H9 (cell line): ENCODE data around the gene CHN2. TPM values are rescaled to one million over a fixed set of nuclear protein-coding genes. Genes with fewer than 3 reads are reported as not detected.

ENCODE experiments used
- DNase-seq: peaks from one replicate; pipeline ENCODE4 v3.0.0-alpha.2; 2017
- H2AFZ ChIP-seq: one replicate; pipeline ENCODE4 v1.6.1; 2013; ENCODE audit warnings: mild to moderate bottlenecking, low read length, control low read depth, moderate library complexity
- H2AK5ac ChIP-seq: 2 replicates; pipeline ENCODE4 v1.6.1; 2013; ENCODE audit warnings: low read length, control low read depth, mixed read lengths; ENCODE audit not compliant: insufficient read length
- H2BK120ac ChIP-seq: one replicate; pipeline ENCODE4 v1.6.1; 2013; ENCODE audit warnings: low read depth, mild to moderate bottlenecking, low read length, control low read depth, inconsistent platforms; ENCODE audit not compliant: poor library complexity, severe bottlenecking
- H2BK12ac ChIP-seq: 2 replicates; pipeline ENCODE4 v1.6.1; 2013; ENCODE audit warnings: low read length, control low read depth, mixed read lengths, low read depth; ENCODE audit not compliant: insufficient read length
- H2BK15ac ChIP-seq: 2 replicates; pipeline ENCODE4 v1.6.1; 2013; ENCODE audit warnings: low read depth, low read length, control low read depth
- H2BK20ac ChIP-seq: one replicate; pipeline ENCODE4 v1.6.1; 2013; ENCODE audit warnings: low read depth, mild to moderate bottlenecking, low read length, control low read depth, inconsistent platforms; ENCODE audit not compliant: poor library complexity, severe bottlenecking
- H2BK5ac ChIP-seq: 2 replicates; pipeline ENCODE4 v1.6.1; 2013; ENCODE audit warnings: low read length, control low read depth, mixed read lengths; ENCODE audit not compliant: insufficient read length
- H3K14ac ChIP-seq: 2 replicates; pipeline ENCODE4 v1.6.1; 2013; ENCODE audit warnings: low read length, control low read depth; ENCODE audit not compliant: insufficient read depth
- H3K18ac ChIP-seq: 2 replicates; pipeline ENCODE4 v1.6.1; 2013; ENCODE audit warnings: low read depth, mild to moderate bottlenecking, mixed read lengths, low read length, control low read depth; ENCODE audit not compliant: insufficient read length
- H3K23ac ChIP-seq: 2 replicates; pipeline ENCODE4 v1.6.1; 2013; ENCODE audit warnings: low read length, control low read depth, mixed read lengths, low read depth; ENCODE audit not compliant: insufficient read length
- H3K23me2 ChIP-seq: 2 replicates; pipeline ENCODE4 v1.6.1; 2013; ENCODE audit warnings: low read depth, mild to moderate bottlenecking, mixed read lengths, low read length, control low read depth; ENCODE audit not compliant: insufficient read length, poor library complexity, severe bottlenecking
- H3K27ac ChIP-seq: 2 replicates; pipeline ENCODE4 v1.5.1; 2013; ENCODE audit warnings: low read length, control low read depth, mixed read lengths, low read depth; ENCODE audit not compliant: insufficient read length
- H3K27me3 ChIP-seq: 2 replicates; pipeline ENCODE4 v1.6.1; 2013; ENCODE audit warnings: low read length, control low read depth, inconsistent platforms; ENCODE audit not compliant: insufficient read depth
- H3K4ac ChIP-seq: 2 replicates; pipeline ENCODE4 v1.6.1; 2013; ENCODE audit warnings: low read depth, mild to moderate bottlenecking, control low read depth, inconsistent platforms, low read length, moderate library complexity
- H3K4me1 ChIP-seq: 2 replicates; pipeline ENCODE4 v1.6.1; 2013; ENCODE audit warnings: low read length, control low read depth, inconsistent platforms; ENCODE audit not compliant: insufficient read depth
- H3K4me2 ChIP-seq: 2 replicates; pipeline ENCODE4 v1.6.1; 2013; ENCODE audit warnings: low read length, control low read depth, mixed read lengths; ENCODE audit not compliant: insufficient read length, insufficient read depth
- H3K56ac ChIP-seq: 2 replicates; pipeline ENCODE4 v1.6.1; 2013; ENCODE audit warnings: low read depth, mild to moderate bottlenecking, mixed read lengths, low read length, control low read depth; ENCODE audit not compliant: insufficient read length
- H3K79me1 ChIP-seq: 2 replicates; pipeline ENCODE4 v1.6.1; 2013; ENCODE audit warnings: low read depth, mild to moderate bottlenecking, moderate library complexity, low read length, control low read depth, inconsistent platforms; ENCODE audit not compliant: insufficient read depth, poor library complexity, severe bottlenecking
- H3K79me2 ChIP-seq: 2 replicates; pipeline ENCODE4 v1.6.1; 2013; ENCODE audit warnings: low read length, control low read depth, inconsistent platforms; ENCODE audit not compliant: insufficient read depth
- H3K9ac ChIP-seq: 2 replicates; pipeline ENCODE4 v1.6.1; 2013; ENCODE audit warnings: low read length, control low read depth, mixed read lengths; ENCODE audit not compliant: insufficient read length; ENCODE audit errors: extremely low read depth
- H3K9me3 ChIP-seq: one replicate; pipeline ENCODE4 v1.6.1; 2013; ENCODE audit warnings: low read depth, low read length, inconsistent platforms; ENCODE audit not compliant: control insufficient read depth
- H3T11ph ChIP-seq: one replicate; pipeline ENCODE4 v1.6.1; 2013; ENCODE audit warnings: mild to moderate bottlenecking, low read length, control low read depth, inconsistent platforms
- H4K20me1 ChIP-seq: one replicate; pipeline ENCODE4 v1.6.1; 2013; ENCODE audit not compliant: control insufficient read depth, insufficient read length, insufficient read depth
- H4K5ac ChIP-seq: 2 replicates; pipeline ENCODE4 v1.6.1; 2013; ENCODE audit warnings: low read depth, mild to moderate bottlenecking, mixed read lengths, low read length, control low read depth; ENCODE audit not compliant: insufficient read length
- H4K8ac ChIP-seq: replicated peaks from 2 replicates; pipeline ENCODE4 v1.6.1; 2013; ENCODE audit warnings: low read length, control low read depth, mixed read lengths, low read depth; ENCODE audit not compliant: insufficient read length
- H4K91ac ChIP-seq: 2 replicates; pipeline ENCODE4 v1.6.1; 2013; ENCODE audit warnings: low read depth, mild to moderate bottlenecking, moderate library complexity, mixed read lengths, low read length, control low read depth; ENCODE audit not compliant: insufficient read length
- H3K27ac Mint-ChIP-seq, 3 experiments: 2 replicates in 2 of 3; 3 replicates in 1 of 3; pipeline ENCODE4 v1.8.0; 2020 to 2021; ENCODE audit warnings: mixed read lengths in 3 of 3, mild to moderate bottlenecking in 1 of 3, moderate library complexity in 1 of 3
- H3K27me3 Mint-ChIP-seq: 2 replicates; pipeline ENCODE4 v1.8.0; 2021; ENCODE audit warnings: low read depth, mild to moderate bottlenecking, moderate library complexity, mixed read lengths
- H3K36me3 Mint-ChIP-seq, 3 experiments: 2 replicates in 2 of 3; 3 replicates in 1 of 3; pipeline ENCODE4 v1.8.0; 2020 to 2021; ENCODE audit warnings: low read depth in 3 of 3, mixed read lengths in 3 of 3; ENCODE audit not compliant: insufficient read depth in 1 of 3
- H3K4me1 Mint-ChIP-seq, 2 experiments: 2 replicates each; pipeline ENCODE4 v1.8.0; 2020; ENCODE audit warnings: mixed read lengths in 2 of 2
- H3K4me3 Mint-ChIP-seq, 2 experiments: 2 replicates in 1 of 2; 3 replicates in 1 of 2; pipeline ENCODE4 v1.8.0; 2020 to 2021; ENCODE audit warnings: mild to moderate bottlenecking in 2 of 2, mixed read lengths in 2 of 2, moderate library complexity in 1 of 2
- H3K9me3 Mint-ChIP-seq, 2 experiments: 2 replicates in 1 of 2; 3 replicates in 1 of 2; pipeline ENCODE4 v1.8.0; 2020; ENCODE audit warnings: mild to moderate bottlenecking in 2 of 2, mixed read lengths in 2 of 2, moderate library complexity in 1 of 2
- whole genome bisulfite sequencing: extraction: QIAGEN DNeasy Blood & Tissue Kit; methylation state at CpG from one replicate; pipeline ENCODE4 v1.1.7; 2013; ENCODE audit warnings: missing lambda C conversion rate, low lambda C conversion rate, mixed read lengths; ENCODE audit not compliant: insufficient read length; ENCODE audit errors: extremely low coverage; 5-methylcytosine and 5-hydroxymethylcytosine counted together
- total RNA-seq: library from RNA; stranded (reverse); gene quantifications from 2 replicates; pipeline ENCODE4 v1.2.1, GENCODE V29; 2021
- TF ChIP-seq, protein P1 (sequence below): fragments of 200-600 bp; sonication (generic); conservative IDR thresholded peaks from 3 replicates; pipeline ENCODE4 v1.8.0; 2021; ENCODE audit warnings: antibody characterized with exemption, mild to moderate bottlenecking

The CHN2 gene
- total RNA-seq, 1 experiment from 2014 or later: 3.3 TPM

DNA sequence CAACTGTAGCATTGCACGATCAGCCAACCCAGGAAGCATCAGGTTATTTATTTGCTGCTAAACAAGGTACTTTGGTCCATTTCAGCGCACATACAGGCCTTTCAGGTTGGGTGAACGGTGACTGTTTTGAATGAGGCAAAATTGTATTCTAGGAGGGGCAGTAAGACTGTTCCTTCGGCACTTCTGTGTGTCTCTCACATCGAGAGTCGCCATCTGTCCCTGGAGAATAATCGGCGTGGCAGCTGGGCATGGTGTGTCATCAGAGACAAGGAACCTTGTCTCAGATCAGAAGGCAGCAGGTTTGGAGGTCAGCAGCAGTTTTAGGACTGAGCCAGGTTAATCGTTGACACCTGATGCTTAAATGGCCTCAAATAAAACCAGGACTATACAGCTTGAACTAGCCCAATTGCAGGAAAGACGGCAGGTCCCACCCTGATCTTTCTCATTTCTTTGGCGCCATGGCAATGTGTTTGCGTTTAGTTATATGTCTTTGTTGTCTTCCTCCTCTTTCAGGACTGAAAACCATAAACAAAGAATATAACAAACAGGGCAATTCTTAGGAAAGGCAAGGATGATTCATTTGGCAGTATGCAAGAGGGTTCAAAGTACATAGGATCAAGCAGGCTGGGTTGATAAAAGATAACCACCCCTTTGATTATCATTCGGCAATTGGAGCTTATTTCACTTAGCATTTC is 277.0 kb downstream of the CHN2 start:
- TF ChIP-seq, protein P1, sequence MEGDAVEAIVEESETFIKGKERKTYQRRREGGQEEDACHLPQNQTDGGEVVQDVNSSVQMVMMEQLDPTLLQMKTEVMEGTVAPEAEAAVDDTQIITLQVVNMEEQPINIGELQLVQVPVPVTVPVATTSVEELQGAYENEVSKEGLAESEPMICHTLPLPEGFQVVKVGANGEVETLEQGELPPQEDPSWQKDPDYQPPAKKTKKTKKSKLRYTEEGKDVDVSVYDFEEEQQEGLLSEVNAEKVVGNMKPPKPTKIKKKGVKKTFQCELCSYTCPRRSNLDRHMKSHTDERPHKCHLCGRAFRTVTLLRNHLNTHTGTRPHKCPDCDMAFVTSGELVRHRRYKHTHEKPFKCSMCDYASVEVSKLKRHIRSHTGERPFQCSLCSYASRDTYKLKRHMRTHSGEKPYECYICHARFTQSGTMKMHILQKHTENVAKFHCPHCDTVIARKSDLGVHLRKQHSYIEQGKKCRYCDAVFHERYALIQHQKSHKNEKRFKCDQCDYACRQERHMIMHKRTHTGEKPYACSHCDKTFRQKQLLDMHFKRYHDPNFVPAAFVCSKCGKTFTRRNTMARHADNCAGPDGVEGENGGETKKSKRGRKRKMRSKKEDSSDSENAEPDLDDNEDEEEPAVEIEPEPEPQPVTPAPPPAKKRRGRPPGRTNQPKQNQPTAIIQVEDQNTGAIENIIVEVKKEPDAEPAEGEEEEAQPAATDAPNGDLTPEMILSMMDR: no peak
- Histone ChIP-seq H3K79me2 (no peaks in the 10 kb centered on the region), H4K8ac (no peak overlapping the region), H3K9me3 (no peaks in the 10 kb centered on the region), H3K23me2 (no peaks in the 10 kb centered on the region), H4K20me1 (no peaks in the 10 kb centered on the region), H3K56ac (no peak overlapping the region), H3K14ac (no peak overlapping the region), H3K4me1 (no peaks in the 10 kb centered on the region), H3K23ac (no peak overlapping the region), H4K5ac (no peak overlapping the region), H3K79me1 (no peaks in the 10 kb centered on the region), H4K91ac (no peak overlapping the region), H3K4me2 (no peak overlapping the region), H2BK12ac (no peak overlapping the region), H2BK120ac (no peak overlapping the region), H2AFZ (no peak overlapping the region), H3T11ph (no peak overlapping the region), H3K18ac (no peak overlapping the region), H3K4ac (no peak overlapping the region), H2BK15ac (no peak overlapping the region), H3K27me3 (no peaks in the 10 kb centered on the region), H3K27ac (no peak overlapping the region), H2AK5ac (no peak overlapping the region), H2BK20ac (no peak overlapping the region), H3K9ac (no peak overlapping the region), H2BK5ac (no peak overlapping the region)
- H3K36me3 Mint-ChIP-seq: no peaks in the 10 kb centered on the region
- H3K27ac Mint-ChIP-seq: no peak overlapping the region
- DNase-seq: no peak
- WGBS: no CpG with 5 or more reads among the region's 13 CpGs
- no peak overlapping the region for H3K4me3 Mint-ChIP-seq
- no peaks in the 10 kb centered on the region; a peak in 1 of 5 replicates for H3K9me3 Mint-ChIP-seq
- H3K4me1 Mint-ChIP-seq: no peaks in the 10 kb centered on the region
- peaks cover 3% of the 10 kb centered on the region for H3K27me3 Mint-ChIP-seq
